Natural killer cell (primary cell): Measurements from ENCODE around the gene CATSPER3. TPM values are rescaled to one million over a fixed set of nuclear protein-coding genes. Genes with fewer than 3 reads are reported as not detected.

Source experiments
- ATAC-seq, 3 donors: fragments of 150-1000 bp in 2 of 3; fragments of 200-7000 bp in 1 of 3; cut with Tn5 transposase; 1 replicate in 1 of 3; 2 replicates in 2 of 3; pipeline ENCODE4 v1.10.0; 2021; ENCODE audit warnings: mild to moderate bottlenecking in 2 of 3, moderate library complexity in 2 of 3
- DNase-seq, 2 donors: peaks; one replicate each; pipeline versions ENCODE4 v3.0.0 to v3.0.0-alpha.2; 2013 to 2021; ENCODE audit warnings: mixed read lengths in 1 of 2
- H3K27ac ChIP-seq: one replicate; pipeline ENCODE4 v1.5.1; 2013; ENCODE audit warnings: mild to moderate bottlenecking, low read length
- H3K27me3 ChIP-seq: one replicate; pipeline ENCODE4 v1.6.1; 2013; ENCODE audit warnings: low read length; ENCODE audit not compliant: control insufficient read depth, insufficient read depth
- H3K36me3 ChIP-seq: one replicate; pipeline ENCODE4 v1.6.1; 2013; ENCODE audit warnings: low read length; ENCODE audit not compliant: control insufficient read depth, insufficient read depth
- H3K4me1 ChIP-seq: one replicate; pipeline ENCODE4 v1.6.1; 2013; ENCODE audit warnings: low read length; ENCODE audit not compliant: control insufficient read depth, insufficient read depth
- H3K4me3 ChIP-seq: one replicate; pipeline ENCODE4 v1.5.1; 2013; ENCODE audit warnings: low read length
- H3K9me3 ChIP-seq: one replicate; pipeline ENCODE4 v1.6.1; 2013; ENCODE audit warnings: low read length; ENCODE audit not compliant: control insufficient read depth, insufficient read depth
- H3K27ac Mint-ChIP-seq, 2 donors: one replicate each; pipeline ENCODE4 v1.8.0; 2022; ENCODE audit warnings: mild to moderate bottlenecking in 2 of 2, mixed read lengths in 2 of 2, moderate library complexity in 1 of 2
- H3K27me3 Mint-ChIP-seq, 2 donors: one replicate each; pipeline ENCODE4 v1.8.0; 2022; ENCODE audit warnings: low read depth in 2 of 2, mixed read lengths in 2 of 2
- H3K36me3 Mint-ChIP-seq: one replicate; pipeline ENCODE4 v1.8.0; 2022; ENCODE audit warnings: mixed read lengths
- H3K4me1 Mint-ChIP-seq, 2 donors: one replicate each; pipeline ENCODE4 v1.8.0; 2022; ENCODE audit warnings: mixed read lengths in 2 of 2
- H3K4me3 Mint-ChIP-seq: one replicate; pipeline ENCODE4 v1.8.0; 2022; ENCODE audit warnings: mild to moderate bottlenecking, moderate library complexity, mixed read lengths
- H3K9me3 Mint-ChIP-seq, 2 donors: one replicate each; pipeline ENCODE4 v1.8.0; 2022; ENCODE audit warnings: mixed read lengths in 2 of 2
- CTCF ChIP-seq: fragments of 200-600 bp; IDR thresholded peaks from one replicate; pipeline ENCODE4 v1.8.0; 2022; ENCODE audit warnings: antibody characterized with exemption
- WGBS: methylation state at CpG from one replicate; pipeline ENCODE4 v1.1.7; 2013; ENCODE audit warnings: missing lambda C conversion rate; ENCODE audit not compliant: insufficient coverage; 5-methylcytosine and 5-hydroxymethylcytosine counted together
- intact Hi-C: fragments of 100-400 bp; cut with micrococcal nuclease; formaldehyde crosslinking; loops from one replicate; pipeline ENCODE4 v1.14.2; 2022
- total RNA-seq, 4 donors: library from RNA; stranded (reverse); fragments of 120-200 nt in 1 of 4; gene quantifications; one replicate each; pipeline versions ENCODE4 v1.2.3 to v1.2.4, GENCODE V29; 2013 to 2022

CATSPER3 gene
- total RNA-seq, 3 donors from 2014 or later (not counting 1 experiment from before 2014, with no cell fraction given), result 0.31 to 0.79 (median 0.55) TPM

- WGBS, result 93% methylated on average over 9 of the region's 10 CpGs
- H3K9me3 ChIP-seq, result no peaks in the 10 kb centered on the region
- no peak overlapping the region for H3K27ac ChIP-seq
- H3K4me1 Mint-ChIP-seq, result no peaks in the 10 kb centered on the region
- no peak overlapping the region for H3K27ac Mint-ChIP-seq
- H3K36me3 ChIP-seq, result no peaks in the 10 kb centered on the region
- H3K9me3 Mint-ChIP-seq, result no peaks in the 10 kb centered on the region
- no peak overlapping the region for H3K4me3 Mint-ChIP-seq
- no peak for TF ChIP-seq CTCF
- H3K27me3 Mint-ChIP-seq, result no peaks in the 10 kb centered on the region
- no peaks in the 10 kb centered on the region for H3K36me3 Mint-ChIP-seq
- no peaks in the 10 kb centered on the region for H3K27me3 ChIP-seq
- H3K4me3 ChIP-seq, result no peak overlapping the region
- ATAC-seq, result no peak
- intact Hi-C loops, result no loop called here
- no peaks in the 10 kb centered on the region for H3K4me1 ChIP-seq
- DNase-seq, result no peak
Observed at GRCh38 chr5:135013947-135014570, 46.4 kb downstream of the CATSPER3 start.

GRCh38 chr5:135015942-135016341, 48.2 kb downstream of the CATSPER3 start:
- H3K4me1 ChIP-seq, result no peaks in the 10 kb centered on the region
- no peak for TF ChIP-seq CTCF
- 89% methylated on average over 6 of the region's 6 CpGs for WGBS

GRCh38 chr5:135016861-135017290, 49.2 kb downstream of the CATSPER3 start:
- Histone ChIP-seq H3K4me1 (no peaks in the 10 kb centered on the region), H3K36me3 (no peaks in the 10 kb centered on the region), H3K27ac (no peak overlapping the region), H3K9me3 (no peaks in the 10 kb centered on the region), H3K4me3 (no peak overlapping the region), H3K27me3 (no peaks in the 10 kb centered on the region)
- DNase-seq, result no peak
- no peak overlapping the region for H3K27ac Mint-ChIP-seq
- no peak overlapping the region for H3K4me3 Mint-ChIP-seq
- intact Hi-C loops, result no loop called here
- no peaks in the 10 kb centered on the region for H3K4me1 Mint-ChIP-seq
- no peaks in the 10 kb centered on the region for H3K9me3 Mint-ChIP-seq
- no peak for TF ChIP-seq CTCF
- no peaks in the 10 kb centered on the region for H3K36me3 Mint-ChIP-seq
- ATAC-seq, result no peak
- WGBS, result 94% methylated on average over 11 of the region's 11 CpGs
- peaks cover 0 to 3% of the 10 kb centered on the region in 2 donors for H3K27me3 Mint-ChIP-seq

More at GRCh38 chr5:135015942-135016341, 48.2 kb downstream of the CATSPER3 start:
- intact Hi-C loops, result no loop called here
- DNase-seq (no peak), ATAC-seq (no peak)
- Mint-ChIP-seq H3K9me3 (no peaks in the 10 kb centered on the region), H3K36me3 (no peaks in the 10 kb centered on the region), H3K4me1 (no peaks in the 10 kb centered on the region), H3K4me3 (no peak overlapping the region), H3K27me3 (peaks cover 0 to 1% of the 10 kb centered on the region in 2 donors), H3K27ac (no peak overlapping the region)
- H3K9me3 ChIP-seq, result no peaks in the 10 kb centered on the region
- no peak overlapping the region for H3K27ac ChIP-seq
- no peak overlapping the region for H3K4me3 ChIP-seq
- no peaks in the 10 kb centered on the region for H3K36me3 ChIP-seq
- no peaks in the 10 kb centered on the region for H3K27me3 ChIP-seq

- no peaks in the 10 kb centered on the region for H3K4me1 Mint-ChIP-seq
- intact Hi-C loops, result no loop called here
- Histone ChIP-seq H3K27me3 (no peaks in the 10 kb centered on the region), H3K4me1 (no peaks in the 10 kb centered on the region), H3K9me3 (no peaks in the 10 kb centered on the region), H3K36me3 (no peaks in the 10 kb centered on the region), H3K4me3 (no peak overlapping the region), H3K27ac (no peak overlapping the region)
- DNase-seq (no peak), ATAC-seq (no peak)
- H3K9me3 Mint-ChIP-seq, result no peaks in the 10 kb centered on the region
- H3K27ac Mint-ChIP-seq, result no peak overlapping the region
- TF ChIP-seq CTCF, result no peak
- H3K4me3 Mint-ChIP-seq, result no peak overlapping the region
- peaks cover 3 to 7% of the 10 kb centered on the region in 2 donors for H3K27me3 Mint-ChIP-seq
- H3K36me3 Mint-ChIP-seq, result no peaks in the 10 kb centered on the region
- whole genome bisulfite sequencing, result 89% methylated on average over 4 of the region's 4 CpGs
Observed at GRCh38 chr5:135018457-135018856, 50.8 kb downstream of the CATSPER3 start.
